NCI-H82 (cell line): ENCODE results near the gene RC3H2.

Experiments
- DNase-seq: peaks from one replicate; lab custom pipeline; 2025; lab: John Stamatoyannopoulos, UW

RC3H2 gene

GRCh38 chr9:122808141-122808540 lies 97.0 kb downstream of the RC3H2 start:
- no peak for DNase-seq

- no peak for DNase-seq
Observed at GRCh38 chr9:122807271-122807900, 97.8 kb downstream of the RC3H2 start.

GRCh38 chr9:122806661-122807060 lies 98.5 kb downstream of the RC3H2 start:
- no peak for DNase-seq

DNA sequence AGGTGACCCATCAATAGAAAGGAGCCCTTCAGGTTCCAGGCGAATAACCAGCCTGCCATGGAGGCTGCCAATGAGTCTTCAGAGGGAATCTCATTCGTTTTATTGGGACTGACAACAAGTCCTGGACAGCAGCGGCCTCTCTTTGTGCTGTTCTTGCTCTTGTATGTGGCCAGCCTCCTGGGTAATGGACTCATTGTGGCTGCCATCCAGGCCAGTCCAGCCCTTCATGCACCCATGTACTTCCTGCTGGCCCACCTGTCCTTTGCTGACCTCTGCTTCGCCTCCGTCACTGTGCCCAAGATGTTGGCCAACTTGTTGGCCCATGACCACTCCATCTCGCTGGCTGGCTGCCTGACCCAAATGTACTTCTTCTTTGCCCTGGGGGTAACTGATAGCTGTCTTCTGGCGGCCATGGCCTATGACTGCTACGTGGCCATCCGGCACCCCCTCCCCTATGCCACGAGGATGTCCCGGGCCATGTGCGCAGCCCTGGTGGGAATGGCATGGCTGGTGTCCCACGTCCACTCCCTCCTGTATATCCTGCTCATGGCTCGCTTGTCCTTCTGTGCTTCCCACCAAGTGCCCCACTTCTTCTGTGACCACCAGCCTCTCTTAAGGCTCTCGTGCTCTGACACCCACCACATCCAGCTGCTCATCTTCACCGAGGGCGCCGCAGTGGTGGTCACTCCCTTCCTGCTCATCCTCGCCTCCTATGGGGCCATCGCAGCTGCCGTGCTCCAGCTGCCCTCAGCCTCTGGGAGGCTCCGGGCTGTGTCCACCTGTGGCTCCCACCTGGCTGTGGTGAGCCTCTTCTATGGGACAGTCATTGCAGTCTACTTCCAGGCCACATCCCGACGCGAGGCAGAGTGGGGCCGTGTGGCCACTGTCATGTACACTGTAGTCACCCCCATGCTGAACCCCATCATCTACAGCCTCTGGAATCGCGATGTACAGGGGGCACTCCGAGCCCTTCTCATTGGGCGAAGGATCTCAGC lies 104.8 kb downstream of the RC3H2 start, which contains the start of gene OR1K1:
OR1K1 (plus strand) TSS at position 58 of the 995 bp plus-strand sequence; CDS start at position 58, 0 bp downstream.
- no peak for DNase-seq

DNA sequence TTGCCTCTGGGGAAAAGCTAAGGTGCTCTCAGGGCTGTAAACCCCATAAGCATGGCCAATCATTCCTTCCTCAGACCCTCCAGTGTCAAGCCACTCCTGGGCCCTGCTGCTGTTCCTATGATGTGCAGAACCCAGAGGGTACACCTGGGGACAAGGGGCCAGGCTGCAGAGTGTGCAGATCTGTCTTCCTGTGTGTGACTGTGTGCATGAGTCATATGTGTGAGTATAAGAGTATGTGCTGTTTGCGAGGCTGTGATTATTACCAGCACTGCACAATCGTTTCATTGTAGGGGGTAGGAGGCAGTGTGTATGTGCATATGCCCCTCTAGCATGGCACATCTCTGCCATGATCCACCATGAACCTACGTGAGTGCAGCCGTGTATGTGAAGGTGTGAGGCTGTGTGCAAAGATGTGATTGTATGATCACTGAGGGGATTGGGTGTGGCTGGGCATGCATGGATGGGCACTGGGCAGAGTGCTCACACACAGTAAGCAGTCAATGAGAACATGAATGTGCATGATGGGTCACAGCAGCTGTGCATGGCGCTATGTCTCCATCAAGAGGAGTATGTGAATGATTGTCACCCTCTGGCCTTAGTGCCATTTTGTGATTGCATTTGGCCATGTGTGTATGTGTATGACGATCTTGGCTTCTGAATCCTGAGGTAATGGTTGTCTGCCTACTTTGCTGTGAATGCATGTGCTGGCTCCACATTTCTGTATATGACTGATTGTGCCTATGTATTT lies 107.7 kb downstream of the RC3H2 start:
- DNase-seq: no peak
